Fibroblast of pulmonary artery (primary cell): Measurements from ENCODE around the gene SESTD1.

Experiments
- DNase-seq: peaks from one replicate; pipeline ENCODE4 v3.0.0-alpha.2; 2010; ENCODE audit warnings: low read depth
- H3K4me3 ChIP-seq: replicated peaks from 2 replicates; pipeline ENCODE4 v1.5.1; 2011; ENCODE audit warnings: low read depth, mild to moderate bottlenecking, control low read depth, low read length, moderate library complexity
- CTCF ChIP-seq: IDR thresholded peaks from 2 replicates; pipeline ENCODE4 v1.5.1; 2011; ENCODE audit warnings: mild to moderate bottlenecking, control low read depth, low read length, inconsistent platforms; ENCODE audit errors: missing control alignments

Gene SESTD1

GRCh38 chr2:179082697-179083096, 181.9 kb downstream of the SESTD1 start:
- no peak for DNase-seq
- H3K4me3 ChIP-seq = no peak overlapping the region
- TF ChIP-seq CTCF = no peak

GRCh38 chr2:179081954-179082353, 182.7 kb downstream of the SESTD1 start:
- H3K4me3 ChIP-seq = no peak overlapping the region
- no peak for TF ChIP-seq CTCF
- no peak for DNase-seq

- no peak for TF ChIP-seq CTCF
- no peak overlapping the region for H3K4me3 ChIP-seq
- DNase-seq = no peak
Measured at GRCh38 chr2:179072527-179072926, 192.1 kb downstream of the SESTD1 start.

- no peak for TF ChIP-seq CTCF
- no peak overlapping the region for H3K4me3 ChIP-seq
- DNase-seq = no peak
Measured at GRCh38 chr2:179071810-179072355, 192.7 kb downstream of the SESTD1 start.

- no peak overlapping the region for H3K4me3 ChIP-seq
- no peak for DNase-seq
- no peak for TF ChIP-seq CTCF
Measured at GRCh38 chr2:179070895-179071294, 193.7 kb downstream of the SESTD1 start.

- no peak for TF ChIP-seq CTCF
- H3K4me3 ChIP-seq = no peak overlapping the region
- no peak for DNase-seq
Measured at GRCh38 chr2:179069685-179070084, 194.9 kb downstream of the SESTD1 start.

- H3K4me3 ChIP-seq = no peak overlapping the region
- no peak for TF ChIP-seq CTCF
- no peak for DNase-seq
Measured at GRCh38 chr2:179068991-179069643, 195.5 kb downstream of the SESTD1 start.
